NCI-H345 treated with DMSO at 0.1 percent for 48 hours (cell line): ENCODE data around the gene SLC13A3.
"Not testable (repeated sequence)": the region's sequence is repeated elsewhere in the genome, so short reads cannot be mapped to it uniquely, and the experiment has no call there.

Experiments
- DNase-seq: peaks from one replicate; lab custom pipeline; 2025; ENCODE audit not compliant: unreplicated experiment; lab: John Stamatoyannopoulos, UW

SLC13A3 gene

DNA sequence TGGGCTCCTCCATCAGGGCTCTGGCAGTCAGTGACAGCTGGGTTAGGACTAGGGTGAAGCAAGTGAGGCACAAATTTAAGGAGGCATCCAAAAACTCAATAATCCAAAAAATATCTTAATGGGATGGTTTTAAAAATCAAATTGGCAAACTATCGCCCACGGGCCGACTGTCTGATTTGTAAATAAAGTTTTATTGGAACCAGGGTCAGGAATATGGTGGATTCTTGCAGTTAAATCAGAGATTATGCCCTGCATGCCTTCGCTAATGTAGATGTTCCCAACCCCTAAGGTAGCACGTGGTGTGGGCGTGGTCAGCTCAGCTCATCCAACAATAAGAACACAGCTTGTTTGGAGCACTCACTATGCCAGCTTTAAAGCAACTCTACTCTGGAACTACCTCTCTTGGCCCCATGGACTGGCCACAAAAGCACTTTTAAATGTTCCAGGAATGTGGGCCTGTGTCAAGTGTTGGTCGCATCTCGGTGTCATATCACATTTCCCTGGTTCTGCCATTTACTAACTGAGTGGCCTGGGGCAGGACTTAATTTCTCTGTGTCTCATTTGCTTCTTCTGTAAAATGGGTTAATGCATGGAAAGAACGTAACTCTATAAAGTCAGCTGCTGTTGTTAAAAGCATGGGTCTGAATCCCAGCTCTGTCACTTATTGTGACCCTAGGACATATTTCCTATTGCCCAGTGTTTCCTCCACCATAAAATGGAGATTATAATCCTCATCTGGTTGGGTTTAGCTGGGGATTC is 31.0 kb upstream of the SLC13A3 start:
- no peak for DNase-seq

DNA sequence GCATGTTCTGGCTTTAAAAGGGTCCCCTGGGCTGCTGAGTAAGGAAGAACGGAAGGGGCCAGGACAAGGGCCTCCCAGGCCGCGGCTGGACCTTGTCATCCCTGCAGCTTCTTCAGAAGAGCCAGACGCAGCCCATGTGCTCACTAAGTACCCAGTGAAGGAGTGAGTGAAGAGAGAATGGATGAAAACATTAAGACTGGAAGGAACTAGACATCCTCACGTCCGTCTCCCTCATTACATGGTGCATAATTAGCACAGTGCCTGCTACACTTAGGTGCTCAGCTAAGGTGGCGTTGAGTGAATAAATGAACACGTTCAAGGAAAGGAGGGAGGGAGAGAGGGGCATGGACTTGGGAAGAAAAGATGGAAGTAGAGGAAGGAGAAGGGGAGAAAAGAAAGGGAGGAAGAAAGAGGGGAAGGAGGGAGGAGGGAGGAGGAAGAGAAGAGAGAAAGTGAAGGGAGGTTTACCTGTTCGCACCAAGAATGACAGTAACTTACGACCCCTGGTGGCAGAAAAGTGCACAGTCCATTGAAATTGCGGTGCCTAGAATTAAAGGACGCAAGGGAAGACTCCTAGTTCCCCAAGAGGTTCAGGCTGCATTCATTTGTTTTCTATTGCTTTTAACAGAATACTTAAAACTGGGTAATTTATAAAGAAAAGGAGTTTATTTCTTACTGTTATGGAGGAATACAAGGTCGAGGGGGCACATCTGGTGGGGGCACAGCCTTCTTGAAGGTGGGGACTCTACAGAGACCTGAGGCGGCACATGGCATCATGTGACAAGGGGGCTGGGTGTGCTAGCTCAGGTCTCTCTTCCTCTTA is 30.0 kb upstream of the SLC13A3 start:
- peak; percentile 26 for DNase-seq

DNA sequence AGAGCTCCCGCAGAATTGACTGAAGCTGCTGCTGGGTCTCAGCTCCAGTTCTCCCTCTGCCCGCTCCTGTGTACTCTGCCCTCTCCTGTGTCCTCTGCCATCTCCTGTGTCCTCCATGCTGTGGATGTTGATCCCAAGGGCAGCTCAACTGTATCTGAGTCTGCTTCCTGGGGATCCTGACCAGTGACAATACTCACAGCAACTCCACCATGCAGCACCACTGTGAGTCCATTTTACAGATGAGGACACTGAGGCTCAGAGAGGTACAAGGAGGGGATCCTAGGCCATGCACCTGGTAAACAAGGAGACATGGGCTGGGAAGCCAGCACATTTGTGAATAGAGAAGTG is 29.4 kb upstream of the SLC13A3 start:
- no peak for DNase-seq

DNA sequence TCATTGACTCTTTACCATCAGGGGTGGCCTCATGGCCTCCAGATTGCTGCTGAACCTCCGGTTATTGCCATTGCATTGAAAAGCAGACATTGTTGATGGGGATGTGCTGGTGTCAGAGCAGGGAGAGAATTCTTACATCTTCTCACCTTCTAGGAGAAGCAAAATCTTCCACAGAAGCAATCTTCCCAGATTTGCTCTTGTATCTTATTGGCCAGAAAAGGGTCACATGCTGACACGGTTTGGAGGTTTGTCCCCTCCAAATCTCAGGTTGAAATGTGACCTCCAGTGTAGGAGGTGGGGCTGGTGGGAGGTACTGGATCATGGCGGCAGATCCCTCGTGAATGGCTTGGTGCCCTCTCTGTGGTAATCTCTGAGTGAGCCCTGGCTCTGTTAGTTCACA is 27.3 kb upstream of the SLC13A3 start:
- no peak for DNase-seq

DNA sequence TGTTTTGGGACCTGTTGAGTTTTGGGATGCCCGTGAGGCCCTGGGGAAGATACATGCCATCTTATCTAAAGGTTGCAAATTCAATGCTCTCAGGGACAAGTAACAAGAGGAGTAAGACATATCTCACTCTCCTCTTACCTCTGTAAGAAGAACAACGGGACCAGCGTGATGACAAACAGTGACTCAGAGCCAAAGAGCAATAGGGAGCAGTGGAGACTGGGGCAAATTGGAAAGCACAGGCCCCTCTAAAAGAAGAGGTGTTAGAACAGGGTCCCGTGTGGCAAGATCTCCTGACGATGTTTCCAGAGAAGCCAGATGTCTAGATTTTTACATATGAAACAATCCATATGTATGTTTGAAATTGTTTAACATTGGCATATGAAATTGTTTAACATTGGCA is 26.3 kb upstream of the SLC13A3 start:
- no peak for DNase-seq

DNA sequence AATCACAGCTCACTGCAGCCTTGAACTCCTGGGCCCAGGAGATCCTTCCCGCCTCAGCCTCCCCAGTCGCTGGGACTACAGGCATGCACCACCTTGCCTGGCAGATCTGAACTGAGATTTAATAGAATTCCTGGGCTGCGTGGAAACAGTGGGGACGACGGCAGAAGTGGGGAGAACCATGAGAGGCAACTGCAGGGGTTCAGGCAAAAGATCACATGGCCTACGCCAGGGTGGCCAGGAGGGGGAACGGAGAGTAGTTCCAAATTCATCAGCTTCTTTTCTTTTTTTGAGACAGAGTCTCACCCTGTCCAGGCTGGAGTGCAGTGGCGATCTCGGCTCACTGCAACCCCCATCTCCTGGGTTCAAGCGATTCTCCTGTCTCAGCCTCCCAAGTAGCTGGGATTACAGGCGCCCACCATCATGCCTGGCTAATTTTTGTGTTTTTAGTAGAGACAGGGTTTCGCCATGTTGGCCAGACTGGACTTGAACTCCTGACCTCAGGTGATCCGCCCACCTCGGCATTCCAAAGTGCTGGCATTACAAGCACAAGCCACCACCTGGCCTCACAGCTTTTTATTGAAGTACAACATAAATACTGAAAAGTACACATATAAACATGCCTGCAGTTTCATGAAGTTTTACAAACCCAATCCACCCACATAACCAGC is 25.5 kb upstream of the SLC13A3 start:
- not testable (repeated sequence) for DNase-seq

DNA sequence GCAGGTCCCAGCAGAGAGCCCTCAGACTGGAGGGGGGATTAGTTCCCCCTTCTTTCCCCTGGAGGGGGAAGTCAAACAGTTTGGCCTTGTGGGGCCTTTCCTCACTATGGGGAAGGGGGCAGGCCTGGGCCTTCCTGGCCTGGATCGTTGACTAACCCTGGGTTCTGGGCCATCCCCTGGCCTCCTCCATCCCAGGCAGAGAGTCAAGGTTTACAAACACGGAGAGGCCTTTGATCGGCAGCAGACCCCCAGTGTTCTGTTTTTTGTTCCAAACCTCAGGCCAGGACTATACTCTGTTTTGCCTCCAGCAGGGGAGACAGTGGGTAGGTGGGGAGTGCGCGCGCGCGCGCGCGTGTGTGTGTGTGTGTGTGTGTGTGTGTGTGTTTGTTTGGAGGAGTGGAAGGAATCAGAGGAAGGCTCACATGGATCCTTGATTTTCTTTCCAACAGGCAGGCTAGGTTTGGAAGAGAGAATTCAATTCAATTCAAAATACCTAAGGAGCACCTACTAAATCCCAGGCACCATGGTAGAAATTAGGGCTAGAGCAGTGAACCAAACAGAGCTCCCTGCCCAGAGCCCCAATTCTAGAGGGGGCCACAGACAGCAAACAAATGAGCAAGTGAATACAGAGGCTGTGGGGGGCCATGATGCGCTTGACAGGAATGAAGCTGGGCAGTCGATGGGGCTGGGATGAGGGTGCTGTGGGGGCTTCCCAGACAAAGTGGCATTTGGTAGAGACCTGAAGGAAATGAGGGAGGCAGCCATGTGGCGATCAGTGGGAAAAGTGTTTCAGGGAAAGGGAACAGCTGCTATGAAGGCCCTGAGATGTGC is 23.2 kb upstream of the SLC13A3 start:
- no peak for DNase-seq

DNA sequence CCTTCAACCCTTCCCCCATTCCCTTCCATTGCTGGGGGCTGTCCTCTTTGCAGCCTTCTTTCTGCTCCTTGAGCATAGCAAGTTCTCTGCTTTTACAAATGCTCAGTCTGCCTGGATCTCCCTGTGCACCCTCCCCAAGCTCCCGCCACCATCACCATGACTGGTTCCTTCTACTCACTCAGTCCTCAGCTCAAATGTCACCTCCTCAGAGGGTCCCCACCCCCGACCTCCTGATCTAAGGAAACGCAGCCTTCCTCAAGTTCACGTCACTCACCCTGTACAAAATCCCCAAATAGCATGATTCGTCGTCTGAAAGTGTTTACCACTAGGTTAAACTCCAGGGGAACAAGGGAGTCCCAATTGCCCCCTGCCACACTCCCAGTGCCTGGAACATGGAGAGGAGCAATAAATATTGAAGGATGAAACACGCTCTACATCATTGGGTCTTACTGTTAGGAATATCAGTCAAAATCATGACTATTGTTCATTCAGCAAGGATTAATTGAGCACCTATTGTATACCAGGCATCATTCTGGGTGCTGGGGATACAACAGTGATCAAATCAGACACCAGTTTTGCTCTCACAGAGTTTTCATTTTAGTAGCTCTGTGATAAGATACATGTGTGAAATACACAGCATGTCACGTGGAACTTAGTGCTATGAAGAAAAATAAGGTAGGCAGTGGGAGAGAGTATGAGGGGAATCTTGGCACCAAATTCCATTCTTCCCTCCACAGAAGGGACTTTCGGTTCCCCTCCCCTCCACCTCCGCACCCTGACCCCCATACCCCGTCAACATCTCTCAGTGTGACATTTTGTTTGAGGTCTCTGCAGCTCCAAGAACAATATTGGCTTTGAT is 22.4 kb upstream of the SLC13A3 start:
- no peak for DNase-seq

DNA sequence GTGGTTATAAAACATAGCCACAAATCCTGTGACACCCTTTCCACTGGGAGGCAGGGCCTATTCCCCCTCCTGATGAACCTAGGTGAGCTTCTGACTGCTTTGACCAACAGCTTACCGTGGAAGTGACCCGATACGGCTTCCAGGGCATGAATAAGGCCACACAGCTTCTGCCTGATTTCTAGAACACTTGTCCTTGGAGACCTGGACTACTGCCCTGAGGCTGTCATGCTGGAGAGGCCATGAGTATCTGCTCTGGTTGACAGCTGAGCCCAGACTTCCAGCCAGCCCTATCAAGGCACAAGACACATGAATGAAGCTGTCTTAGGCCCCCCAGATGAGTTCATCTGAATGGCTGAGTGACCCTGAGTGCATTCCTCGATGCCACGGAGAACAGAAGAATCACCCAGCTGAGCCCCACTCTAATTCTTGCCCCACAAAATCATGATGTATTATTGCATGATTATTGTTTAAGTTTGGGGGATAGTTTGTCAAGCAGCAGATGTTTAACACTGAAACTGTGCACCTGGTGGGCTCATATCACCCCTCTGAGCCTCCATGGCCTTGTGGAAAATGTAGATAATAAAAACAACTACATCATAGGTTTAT is 21.4 kb upstream of the SLC13A3 start:
- no peak for DNase-seq

DNA sequence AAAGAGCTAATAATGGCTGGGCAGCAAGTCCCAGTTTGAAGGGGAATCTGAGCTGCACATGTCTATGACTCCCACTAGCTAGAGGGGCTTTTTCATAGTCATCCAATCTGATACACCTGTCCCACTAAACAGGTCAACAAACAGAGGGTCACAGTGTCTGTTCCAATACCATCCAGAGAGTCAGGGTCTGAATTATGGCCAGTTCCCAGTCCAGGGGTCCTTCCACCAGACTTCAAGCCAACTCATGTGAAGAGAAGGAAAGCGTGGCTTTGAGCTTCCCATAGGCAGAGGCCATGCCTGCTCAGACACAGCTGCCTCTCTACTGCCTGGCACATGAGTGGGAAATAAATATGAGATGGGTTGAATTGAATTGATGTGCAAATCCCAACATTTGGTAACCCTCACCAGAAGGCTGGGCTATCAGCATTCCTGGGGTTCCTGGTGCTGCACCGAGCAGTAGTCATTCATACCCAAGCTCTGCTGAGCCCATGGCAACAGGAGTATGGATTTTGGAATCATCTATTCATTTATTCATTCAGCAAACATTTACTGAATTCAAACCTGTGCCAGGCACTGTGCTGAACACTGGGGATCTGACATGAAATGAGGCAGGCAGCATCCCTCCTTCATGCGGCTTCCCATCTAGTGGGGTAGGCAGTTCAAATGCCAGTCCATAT is 20.7 kb upstream of the SLC13A3 start:
- no peak for DNase-seq

DNA sequence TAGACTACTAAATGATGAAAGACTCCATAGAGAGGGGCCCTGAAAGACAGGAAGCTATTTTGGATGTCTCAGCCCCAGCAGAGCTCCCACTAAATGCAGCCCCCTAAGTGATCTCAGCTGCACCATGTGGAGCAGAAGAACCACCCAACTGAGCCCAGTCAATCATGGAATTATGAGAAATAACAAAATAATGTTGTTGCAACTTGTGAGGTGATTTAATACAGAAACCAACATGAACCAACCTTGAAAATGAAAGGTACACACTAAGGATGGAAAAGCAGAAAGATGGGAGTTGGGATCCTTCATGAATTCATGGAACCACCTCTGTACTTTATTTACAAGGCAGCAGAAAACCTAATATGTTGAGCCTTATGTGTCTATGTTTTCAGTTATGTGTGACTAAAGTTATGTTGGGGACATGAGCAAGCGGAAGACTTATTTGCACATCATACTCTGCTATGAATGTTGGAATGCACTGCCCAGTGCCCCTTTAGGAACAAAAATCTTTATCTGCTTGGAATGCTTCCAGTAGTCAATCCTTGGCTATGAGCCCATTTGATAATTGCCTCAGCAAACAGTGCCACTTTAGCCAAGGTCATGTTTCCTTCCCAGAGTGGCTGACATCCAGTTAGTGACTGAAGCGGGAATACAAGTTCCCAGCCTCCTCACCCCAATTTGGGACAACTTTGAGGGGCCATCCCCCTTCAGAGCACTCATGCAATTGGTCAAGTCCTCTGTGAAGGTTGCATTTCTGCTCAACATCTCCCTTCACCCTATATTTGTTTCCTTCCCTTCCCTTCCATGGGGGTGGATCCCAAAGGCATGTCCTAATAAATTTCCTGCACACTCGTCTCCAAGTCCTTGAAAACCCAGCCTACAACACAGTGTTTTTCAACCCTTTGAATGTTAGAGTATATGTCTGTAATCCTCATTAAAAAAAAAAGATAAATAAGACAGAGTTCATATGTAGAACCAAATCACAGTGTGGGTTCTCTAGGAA is 19.6 kb upstream of the SLC13A3 start:
- no peak for DNase-seq

DNA sequence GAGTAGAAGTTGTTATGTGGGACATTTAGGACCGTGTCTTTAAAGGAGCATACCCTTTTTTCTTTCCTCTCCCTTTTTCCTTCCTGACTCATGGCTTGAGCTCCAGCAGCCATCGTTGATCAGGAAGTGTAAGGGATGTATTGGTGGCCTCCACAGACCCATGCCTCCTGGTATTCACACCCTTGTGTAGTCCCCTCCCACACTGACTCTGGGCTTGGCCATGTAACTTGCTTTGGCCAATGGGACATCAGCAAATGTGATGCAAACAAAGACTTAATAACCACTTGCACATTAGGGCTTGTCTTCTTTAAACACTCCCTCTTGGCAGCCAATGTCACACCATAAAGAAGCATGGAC is 18.9 kb upstream of the SLC13A3 start:
- DNase-seq, result no peak

DNA sequence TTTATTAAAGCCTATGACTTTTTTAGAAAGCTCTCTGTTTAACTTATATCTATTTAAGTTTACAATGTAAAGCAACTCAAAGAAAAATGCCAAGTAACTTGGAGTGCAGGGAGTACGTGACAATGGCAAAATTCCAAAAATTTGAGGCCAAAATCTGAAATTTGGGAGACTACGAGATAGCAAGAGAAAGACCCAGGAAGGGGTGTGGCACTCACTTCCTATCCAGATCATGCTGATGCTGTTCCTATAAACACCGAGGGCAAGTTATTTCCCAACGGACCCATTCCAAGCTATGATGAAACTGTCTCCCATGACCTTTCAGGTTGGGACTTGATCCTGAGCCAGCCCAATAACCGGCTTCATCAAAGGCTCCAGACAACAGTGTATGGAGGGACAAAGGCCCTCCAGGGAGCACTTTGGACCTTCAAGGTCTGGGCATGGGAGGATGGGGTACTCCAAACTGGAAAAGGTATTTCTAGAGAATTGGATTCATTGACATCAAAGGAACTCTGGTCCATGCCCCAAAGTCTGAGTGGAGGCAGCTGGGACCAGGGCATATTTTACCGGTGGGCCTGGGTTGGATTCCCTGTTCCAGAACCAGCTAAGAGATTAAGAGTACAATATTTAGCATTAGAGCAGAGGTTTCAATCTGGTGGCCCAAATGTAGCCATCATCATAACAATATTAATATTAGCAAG is 15.7 kb upstream of the SLC13A3 start:
- no peak for DNase-seq

DNA sequence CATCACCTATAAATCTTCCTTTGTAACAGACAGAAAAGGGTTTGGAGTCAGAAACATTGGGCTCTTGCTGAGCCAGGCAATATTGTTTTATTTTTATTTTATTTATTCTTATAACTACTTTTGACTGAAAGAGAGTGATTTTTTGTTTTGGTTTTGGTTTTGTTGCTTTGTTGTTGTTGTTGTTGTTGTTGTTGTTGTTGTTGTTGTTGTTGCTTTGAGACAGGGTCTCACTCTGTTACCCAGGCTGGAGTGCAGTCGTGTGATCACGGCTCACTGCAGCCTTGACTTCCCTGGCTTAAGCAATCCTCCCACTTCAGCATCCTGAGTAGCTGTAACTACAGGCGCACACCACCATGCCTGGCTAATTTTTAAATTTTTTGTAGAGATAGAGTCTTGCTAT is 15.0 kb upstream of the SLC13A3 start:
- no peak for DNase-seq

DNA sequence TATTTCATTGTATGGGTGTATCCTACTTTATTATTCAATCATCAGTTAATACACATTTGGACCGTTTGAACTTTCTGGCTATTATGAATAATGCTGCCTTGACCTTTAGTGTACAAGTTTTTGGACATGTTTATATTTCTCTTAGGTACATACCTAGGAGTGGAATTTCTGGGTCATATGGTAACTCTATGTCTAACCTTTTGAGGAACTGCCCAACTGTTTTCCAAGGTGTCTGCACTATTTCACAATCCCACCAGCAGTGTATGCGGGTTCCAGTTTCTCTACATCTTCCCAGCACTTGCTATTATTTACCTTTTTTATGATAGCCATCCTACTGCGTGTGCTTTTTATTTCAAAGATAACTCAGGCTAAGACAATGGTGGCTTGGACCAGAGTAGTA is 14.3 kb upstream of the SLC13A3 start:
- no peak for DNase-seq

DNA sequence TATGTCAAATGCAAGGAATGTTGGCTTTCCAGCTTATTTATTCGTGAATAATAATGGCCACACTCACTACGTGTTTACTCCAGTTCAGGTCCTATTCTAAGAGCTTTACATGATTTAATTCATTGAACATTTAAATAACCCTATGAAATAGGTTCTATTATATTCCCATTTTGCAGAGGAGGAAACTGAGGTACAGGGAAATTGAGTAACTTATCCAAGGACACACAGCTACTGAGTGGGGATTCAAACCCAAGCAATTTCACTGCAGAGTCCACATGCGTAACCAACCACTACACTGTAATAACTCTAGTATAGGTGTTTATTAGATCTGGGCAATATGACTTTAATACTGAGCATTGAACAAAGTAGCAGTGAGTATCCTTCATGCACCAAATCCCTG is 12.3 kb upstream of the SLC13A3 start:
- DNase-seq, result no peak

DNA sequence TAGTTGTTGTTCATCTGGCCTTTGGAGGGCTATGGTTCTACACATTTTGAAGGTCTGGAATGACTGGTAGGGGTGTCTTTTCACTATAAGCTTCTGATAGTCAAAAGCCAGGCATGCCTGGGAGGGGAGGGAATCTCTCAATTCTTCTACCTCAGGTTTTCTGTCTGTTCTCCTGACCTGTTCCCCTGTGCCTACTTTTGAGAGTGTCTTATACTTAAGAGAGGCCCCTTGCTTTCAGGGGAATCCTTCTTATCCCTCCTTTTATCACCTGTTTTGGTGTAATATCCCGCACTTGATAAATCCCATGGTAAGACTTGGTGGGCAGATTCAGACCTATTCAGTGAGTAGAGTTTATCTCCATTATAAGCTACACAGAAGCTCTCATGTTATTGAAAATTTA is 10.4 kb upstream of the SLC13A3 start:
- no peak for DNase-seq

DNA sequence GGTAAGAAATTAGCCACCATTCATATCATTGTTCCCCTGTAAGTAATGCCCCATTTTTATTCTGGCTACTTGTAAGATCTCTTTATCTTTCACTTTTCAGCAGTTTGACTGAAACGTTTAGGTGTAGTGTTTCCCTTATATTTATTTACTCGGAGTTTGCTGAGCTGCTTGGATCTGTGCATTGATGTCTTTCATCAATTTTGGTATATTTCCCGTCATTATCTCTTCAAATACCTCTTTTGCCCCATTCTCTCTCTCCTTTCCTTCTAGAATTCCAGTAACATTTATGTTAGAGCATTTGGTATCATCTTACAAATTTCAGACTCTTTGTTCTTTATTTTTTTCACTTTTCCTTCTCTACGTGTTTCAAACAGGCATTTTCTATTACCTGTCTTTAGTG is 9.2 kb upstream of the SLC13A3 start:
- DNase-seq, result no peak
